Measurements from ENCODE around the gene PLEKHA8. TPM values are rescaled to one million over a fixed set of nuclear protein-coding genes. Genes with fewer than 3 reads are reported as not detected.
A peak's percentile ranks its signal among the peaks of the same experiment; 100 is the strongest.

PLEKHA8 gene
- total RNA-seq, 1 donor from 2014 or later: 19.5 TPM

DNA sequence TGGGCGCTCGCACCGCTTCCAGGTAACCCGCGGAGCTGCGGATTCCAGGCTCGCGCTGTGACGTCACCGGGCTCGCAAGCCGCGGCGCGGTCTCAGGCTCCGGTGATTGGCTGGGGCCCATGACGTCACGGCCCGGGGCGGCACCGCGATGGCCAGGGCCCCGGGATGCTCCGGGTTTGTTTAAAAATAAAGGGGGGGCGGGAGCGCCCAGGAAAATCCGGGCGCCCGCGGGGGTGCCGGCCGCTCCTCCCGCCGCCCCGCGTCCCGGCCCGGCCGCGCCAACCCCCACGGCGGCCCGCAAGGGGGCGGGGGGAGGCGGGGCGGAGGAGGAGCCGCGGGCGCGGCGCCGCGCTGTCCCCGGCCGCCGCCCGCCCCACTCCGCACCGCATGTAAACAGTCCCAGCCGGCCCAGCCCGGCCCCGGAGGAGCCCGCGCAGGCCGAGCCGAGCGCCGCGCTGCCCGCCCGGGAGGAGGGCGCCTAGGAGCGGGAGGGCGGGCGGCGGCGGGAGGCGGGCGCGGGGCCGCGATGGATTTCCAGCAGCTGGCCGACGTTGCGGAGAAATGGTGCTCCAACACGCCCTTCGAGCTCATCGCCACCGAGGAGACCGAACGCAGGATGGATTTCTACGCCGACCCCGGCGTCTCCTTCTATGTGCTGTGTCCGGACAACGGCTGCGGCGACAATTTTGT, 106.5 kb downstream of the PLEKHA8 start, which contains the start of gene MTURN:
TSS of gene MTURN (plus strand) at position 376 of the 690 bp plus-strand sequence. CDS start at position 527, 151 bp downstream.
- H3K27me3 Mint-ChIP-seq (ENCODE audit: unreplicated experiment): no peaks in the 10 kb centered on the region
- peaks cover under 1% of the 10 kb centered on the region for H3K36me3 Mint-ChIP-seq (ENCODE audit: unreplicated experiment)
- H3K4me3 Mint-ChIP-seq (ENCODE audit: unreplicated experiment): peak within 1 kb of the TSS; percentile 87
- H3K27ac Mint-ChIP-seq (ENCODE audit: unreplicated experiment): peak within 1 kb of the TSS; percentile 76
- no peak for TF ChIP-seq CTCF (IDR thresholded peaks at IDR 0.05)
- DNase-seq (ENCODE audit: extremely low spot score, unreplicated experiment): peak; percentile 92
- no peaks in the 10 kb centered on the region for H3K9me3 Mint-ChIP-seq (ENCODE audit: unreplicated experiment)
- peaks cover 7% of the 10 kb centered on the region for H3K4me1 Mint-ChIP-seq (ENCODE audit: unreplicated experiment)

DNA sequence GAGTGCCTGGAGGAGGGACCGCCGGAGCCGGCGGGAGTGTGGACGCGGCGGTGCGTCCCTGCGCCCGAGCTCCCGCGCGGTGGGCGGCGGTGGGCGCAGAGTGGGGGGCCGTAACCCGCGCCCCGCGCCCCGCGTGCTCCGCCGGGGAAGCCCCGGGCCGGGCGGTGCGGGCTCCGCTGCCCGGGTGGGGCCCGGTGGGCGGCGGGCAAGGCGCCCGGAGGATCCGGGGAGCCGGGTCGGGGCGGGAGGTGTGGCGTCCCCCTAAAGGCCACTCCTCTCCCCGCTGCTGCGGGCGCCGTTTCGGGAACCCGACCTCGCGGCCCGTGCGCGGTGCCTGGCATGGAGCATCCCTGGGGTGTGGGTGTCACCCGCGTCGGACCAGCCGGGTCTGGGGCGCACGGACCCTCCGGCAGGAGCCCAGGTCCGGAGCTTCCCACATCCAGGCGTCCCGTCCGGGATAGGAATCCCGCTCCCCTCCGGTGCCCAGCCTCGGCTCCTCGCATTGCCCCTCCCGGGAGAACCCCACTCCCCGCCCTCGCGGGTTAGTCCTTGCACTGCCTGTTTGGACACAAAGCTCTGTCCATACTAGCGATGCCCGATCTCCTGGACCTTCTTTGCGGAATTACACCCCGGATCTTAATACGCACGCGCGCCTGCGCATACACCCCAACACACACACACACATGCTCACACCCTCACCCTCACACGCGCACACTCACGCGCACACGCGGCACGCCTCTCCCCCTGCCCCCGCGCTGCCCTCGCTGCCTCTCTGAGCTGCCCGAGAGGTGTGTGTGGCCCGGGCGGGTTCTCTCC, 107.3 kb downstream of the PLEKHA8 start:
- TF ChIP-seq CTCF (IDR thresholded peaks at IDR 0.05): no peak
- peak; percentile 88 for DNase-seq (ENCODE audit: extremely low spot score, unreplicated experiment)
- H3K4me1 Mint-ChIP-seq (ENCODE audit: unreplicated experiment): peaks cover 10% of the 10 kb centered on the region
- H3K36me3 Mint-ChIP-seq (ENCODE audit: unreplicated experiment): no peaks in the 10 kb centered on the region
- H3K9me3 Mint-ChIP-seq (ENCODE audit: unreplicated experiment): no peaks in the 10 kb centered on the region
- peak overlapping the region; percentile 87 for H3K4me3 Mint-ChIP-seq (ENCODE audit: unreplicated experiment)
- no peaks in the 10 kb centered on the region for H3K27me3 Mint-ChIP-seq (ENCODE audit: unreplicated experiment)
- H3K27ac Mint-ChIP-seq (ENCODE audit: unreplicated experiment): peak overlapping the region; percentile 50

DNA sequence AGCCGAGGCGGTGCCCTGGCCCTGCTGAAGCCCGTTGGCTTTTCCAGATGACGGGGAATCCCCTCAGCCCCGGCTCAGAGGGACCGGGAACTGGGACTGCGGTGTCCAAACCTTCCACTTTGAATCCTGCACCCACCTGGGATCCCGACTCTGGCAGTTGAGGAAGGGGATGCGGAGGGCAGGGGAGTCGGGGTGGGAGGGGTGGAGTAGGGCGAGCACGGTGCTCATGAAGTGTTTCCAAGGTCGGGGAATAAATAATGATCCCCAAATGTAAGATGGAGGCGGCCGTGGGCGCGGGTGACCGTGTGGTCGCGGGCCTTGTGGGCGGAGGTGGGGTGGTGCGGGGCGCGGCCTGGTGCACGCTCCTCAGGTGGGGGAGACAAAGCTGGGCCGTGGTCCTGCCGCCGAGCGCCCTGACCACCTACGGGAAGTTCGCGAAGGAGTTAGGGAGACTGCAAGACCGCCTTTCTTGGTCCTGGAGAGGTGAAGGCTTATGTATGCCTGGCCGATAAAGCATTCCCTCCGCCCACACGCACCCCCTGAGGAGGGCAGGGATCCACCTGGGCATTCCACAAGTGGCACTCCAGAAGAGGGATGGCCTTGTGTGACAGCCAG, 108.0 kb downstream of the PLEKHA8 start:
- Mint-ChIP-seq H3K4me1 (ENCODE audit: unreplicated experiment) (peaks cover 11% of the 10 kb centered on the region), H3K36me3 (ENCODE audit: unreplicated experiment) (no peaks in the 10 kb centered on the region), H3K4me3 (ENCODE audit: unreplicated experiment) (peak overlapping the region; percentile 87), H3K27ac (ENCODE audit: unreplicated experiment) (peak overlapping the region; percentile 41), H3K27me3 (ENCODE audit: unreplicated experiment) (no peaks in the 10 kb centered on the region), H3K9me3 (ENCODE audit: unreplicated experiment) (no peaks in the 10 kb centered on the region)
- DNase-seq (ENCODE audit: extremely low spot score, unreplicated experiment): no peak
- no peak for TF ChIP-seq CTCF (IDR thresholded peaks at IDR 0.05)

DNA sequence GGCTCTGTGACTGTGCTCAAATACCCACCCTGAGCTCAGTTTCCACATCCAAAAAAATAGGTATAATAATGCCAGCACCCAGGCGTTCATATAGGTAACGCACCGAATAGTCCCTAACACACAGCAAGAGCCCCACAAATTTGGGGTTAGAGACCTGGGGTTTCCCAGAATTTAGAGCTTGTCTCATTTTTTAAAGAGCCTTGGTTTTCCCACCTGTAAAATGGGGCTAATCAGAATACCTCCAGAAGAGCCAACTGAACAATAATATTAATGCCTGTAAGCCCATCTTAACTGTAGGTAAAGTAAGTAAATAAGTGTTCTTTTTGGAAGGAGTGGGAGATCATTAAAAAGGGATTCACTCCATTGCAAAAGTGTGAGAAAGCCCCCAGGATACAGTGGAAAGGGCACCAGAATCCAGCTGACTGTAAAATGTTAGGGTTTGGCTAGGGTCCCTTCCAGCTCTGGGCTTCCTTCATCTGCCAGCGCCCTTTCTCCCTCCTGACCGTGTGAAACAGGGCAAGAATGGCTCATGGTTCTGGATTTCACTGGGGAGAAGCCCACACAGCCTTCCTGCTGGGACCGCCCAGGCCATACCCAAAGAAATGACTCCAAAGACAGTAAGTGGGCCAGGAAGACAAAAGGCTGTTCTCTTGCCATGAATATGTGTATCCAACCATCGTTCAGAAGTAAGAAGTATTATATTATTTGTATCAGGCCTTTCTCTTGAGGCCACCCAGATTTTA, 108.7 kb downstream of the PLEKHA8 start:
- H3K9me3 Mint-ChIP-seq (ENCODE audit: unreplicated experiment): no peaks in the 10 kb centered on the region
- H3K4me1 Mint-ChIP-seq (ENCODE audit: unreplicated experiment): peaks cover 14% of the 10 kb centered on the region
- H3K27me3 Mint-ChIP-seq (ENCODE audit: unreplicated experiment): no peaks in the 10 kb centered on the region
- TF ChIP-seq CTCF (IDR thresholded peaks at IDR 0.05): no peak
- DNase-seq (ENCODE audit: extremely low spot score, unreplicated experiment): no peak
- H3K36me3 Mint-ChIP-seq (ENCODE audit: unreplicated experiment): no peaks in the 10 kb centered on the region
- H3K4me3 Mint-ChIP-seq (ENCODE audit: unreplicated experiment): peak overlapping the region; percentile 87
- no peak overlapping the region for H3K27ac Mint-ChIP-seq (ENCODE audit: unreplicated experiment)

All from osteocyte (in vitro differentiated cells).